ENCODE measurements around the gene GMIP. TPM values are rescaled to one million over a fixed set of nuclear protein-coding genes. Genes with fewer than 3 reads are reported as not detected.

The GMIP gene
- total RNA-seq, 4 donors from 2014 or later = 5.6 to 10.8 (median 8.2) TPM

- no peaks in the 10 kb centered on the region for H3K36me3 ChIP-seq
- intact Hi-C loops (cut with DNase I; ENCODE audit: low total_unique reads) = no loop called here
- no peak for TF ChIP-seq CTCF (IDR thresholded peaks at IDR 0.05)
- TF ChIP-seq POLR2A (IDR thresholded peaks at IDR 0.05) = no peak
- H3K4me1 ChIP-seq = no peaks in the 10 kb centered on the region
- no peak for DNase-seq
- H3K27ac ChIP-seq = no peak overlapping the region
- H3K27me3 ChIP-seq = no peaks in the 10 kb centered on the region
- peaks cover 0 to 4% of the 10 kb centered on the region in 2 donors for H3K9me3 ChIP-seq
- H3K4me3 ChIP-seq = no peak overlapping the region
Measured at GRCh38 chr19:19679176-19680073, 36.0 kb upstream of the GMIP start.

- Histone ChIP-seq H3K4me1 (no peaks in the 10 kb centered on the region), H3K4me3 (no peak overlapping the region), H3K27ac (no peak overlapping the region), H3K36me3 (no peaks in the 10 kb centered on the region), H3K27me3 (no peaks in the 10 kb centered on the region), H3K9me3 (peaks cover 0 to 4% of the 10 kb centered on the region in 2 donors)
- intact Hi-C loops (cut with DNase I; ENCODE audit: low total_unique reads) = no loop called here
- TF ChIP-seq CTCF (IDR thresholded peaks at IDR 0.05) (no peak), POLR2A (IDR thresholded peaks at IDR 0.05) (no peak)
- DNase-seq = no peak
Measured at GRCh38 chr19:19677579-19677978, 34.1 kb upstream of the GMIP start.

- intact Hi-C loops (cut with DNase I; ENCODE audit: low total_unique reads) = no loop called here
- H3K4me1 ChIP-seq = peaks cover 0 to 6% of the 10 kb centered on the region in 2 donors
- DNase-seq = no peak
- no peak overlapping the region for H3K4me3 ChIP-seq
- no peak overlapping the region for H3K27ac ChIP-seq
- H3K27me3 ChIP-seq = no peaks in the 10 kb centered on the region
- peaks cover 0 to 4% of the 10 kb centered on the region in 2 donors for H3K9me3 ChIP-seq
- TF ChIP-seq CTCF (IDR thresholded peaks at IDR 0.05) = no peak
- no peak for TF ChIP-seq POLR2A (IDR thresholded peaks at IDR 0.05)
- H3K36me3 ChIP-seq = no peaks in the 10 kb centered on the region
Measured at GRCh38 chr19:19674315-19674714, 30.9 kb upstream of the GMIP start.

- H3K27me3 ChIP-seq = no peaks in the 10 kb centered on the region
- DNase-seq = no peak
- H3K36me3 ChIP-seq = no peaks in the 10 kb centered on the region
- no peaks in the 10 kb centered on the region for H3K9me3 ChIP-seq
- intact Hi-C loops (cut with DNase I; ENCODE audit: low total_unique reads) = no loop called here
- peaks cover 0 to 7% of the 10 kb centered on the region in 2 donors for H3K4me1 ChIP-seq
- H3K27ac ChIP-seq = no peak overlapping the region
- no peak overlapping the region for H3K4me3 ChIP-seq
- TF ChIP-seq POLR2A (IDR thresholded peaks at IDR 0.05) (no peak), CTCF (IDR thresholded peaks at IDR 0.05) (no peak)
Measured at GRCh38 chr19:19672816-19673215, 29.4 kb upstream of the GMIP start.

GRCh38 chr19:19670070-19670551 lies 26.7 kb upstream of the GMIP start:
- intact Hi-C loops (cut with DNase I; ENCODE audit: low total_unique reads) = no loop called here
- Histone ChIP-seq H3K9me3 (no peaks in the 10 kb centered on the region), H3K36me3 (no peaks in the 10 kb centered on the region), H3K27ac (no peak overlapping the region), H3K27me3 (no peaks in the 10 kb centered on the region), H3K4me1 (peaks cover 0 to 7% of the 10 kb centered on the region in 2 donors), H3K4me3 (peak overlapping the region in 1 of 2 donors; percentile 60)
- no peak for DNase-seq
- TF ChIP-seq CTCF (IDR thresholded peaks at IDR 0.05) = no peak
- no peak for TF ChIP-seq POLR2A (IDR thresholded peaks at IDR 0.05)

Data from uterus (tissue), 4 donors.